Neural cell (in vitro differentiated cells): ENCODE data around the gene LIPK. TPM values are rescaled to one million over a fixed set of nuclear protein-coding genes. Genes with fewer than 3 reads are reported as not detected.
"Not testable (repeated sequence)": the region's sequence is repeated elsewhere in the genome, so short reads cannot be mapped to it uniquely, and the experiment has no call there.

ENCODE experiments used
- H2AFZ ChIP-seq: fragments of 200-600, 300-800 bp; sonication (generic), shearing (Covaris generic); 2 replicates; pipeline ENCODE4 v1.6.0; 2014; ENCODE audit warnings: low read depth, mild to moderate bottlenecking, antibody characterized with exemption, low read length, moderate library complexity
- H3F3A ChIP-seq: fragments of 200-600 bp; shearing (Covaris generic); 2 replicates; pipeline ENCODE4 v1.6.1; 2016; ENCODE audit warnings: mild to moderate bottlenecking, moderate library complexity, mixed read lengths, antibody characterized with exemption, low read length; ENCODE audit not compliant: insufficient read depth, poor library complexity, severe bottlenecking
- H3K27ac ChIP-seq: fragments of 200-600, 300-800 bp; sonication (generic), shearing (Covaris generic); 2 replicates; pipeline ENCODE4 v1.5.1; 2014; ENCODE audit warnings: mild to moderate bottlenecking, low read length, moderate library complexity
- H3K27me3 ChIP-seq: fragments of 300-800, 200-600 bp; sonication (generic), shearing (Covaris generic); 2 replicates; pipeline ENCODE4 v1.6.0; 2014; ENCODE audit warnings: mild to moderate bottlenecking, low read depth, low read length, moderate library complexity; ENCODE audit not compliant: insufficient read depth
- H3K36me3 ChIP-seq: fragments of 300-800, 200-600 bp; sonication (generic), shearing (Covaris generic); 2 replicates; pipeline ENCODE4 v1.5.1; 2014; ENCODE audit warnings: mild to moderate bottlenecking, antibody characterized with exemption, low read length, moderate library complexity; ENCODE audit not compliant: insufficient read depth
- H3K4me2 ChIP-seq: fragments of 300-800, 200-600 bp; sonication (generic), shearing (Covaris generic); 2 replicates; pipeline ENCODE4 v1.6.0; 2014; ENCODE audit warnings: mild to moderate bottlenecking, low read length
- H3K4me3 ChIP-seq: fragments of 300-800, 200-600 bp; sonication (generic), shearing (Covaris generic); 2 replicates; pipeline ENCODE4 v1.5.1; 2014; ENCODE audit warnings: mild to moderate bottlenecking, low read length, moderate library complexity
- H3K79me2 ChIP-seq: fragments of 200-600 bp; shearing (Covaris generic); replicated peaks from 2 replicates; pipeline ENCODE4 v1.6.0; 2014; ENCODE audit warnings: mild to moderate bottlenecking, low read length, moderate library complexity; ENCODE audit not compliant: insufficient read depth
- H3K9ac ChIP-seq: fragments of 300-800, 200-600 bp; sonication (generic), shearing (Covaris generic); 2 replicates; pipeline ENCODE4 v1.6.1; 2016; ENCODE audit warnings: mild to moderate bottlenecking, low read length, mixed read lengths
- H3K9me2 ChIP-seq: fragments of 200-600 bp; shearing (Covaris generic); 2 replicates; pipeline ENCODE4 v1.6.1; 2016; ENCODE audit warnings: mild to moderate bottlenecking, low read length, mixed read lengths; ENCODE audit not compliant: insufficient read depth
- H3K9me3 ChIP-seq: fragments of 200-600, 300-800 bp; sonication (generic), shearing (Covaris generic); 2 replicates; pipeline ENCODE4 v1.6.1; 2016; ENCODE audit warnings: mild to moderate bottlenecking, mixed run types, low read length, moderate library complexity, mixed read lengths
- H4K20me1 ChIP-seq: fragments of 200-600 bp; shearing (Covaris generic); 2 replicates; pipeline ENCODE4 v1.6.1; 2016; ENCODE audit warnings: mild to moderate bottlenecking, mixed run types; ENCODE audit not compliant: insufficient read depth
- CTCF ChIP-seq: fragments of 450-650 bp; IDR thresholded peaks from 2 replicates; pipeline ENCODE4 v1.5.1; 2014; ENCODE audit warnings: antibody characterized with exemption, mild to moderate bottlenecking, moderate library complexity; ENCODE audit not compliant: poor library complexity, severe bottlenecking
- EP300 ChIP-seq: fragments of 450-650 bp; conservative IDR thresholded peaks from 2 replicates; pipeline ENCODE4 v1.6.1; 2014; ENCODE audit warnings: antibody characterized with exemption, mild to moderate bottlenecking, moderate library complexity; ENCODE audit not compliant: poor library complexity, severe bottlenecking
- EZH2 ChIP-seq: fragments of 200-600, 300-800 bp; shearing (Covaris generic), sonication (generic); IDR thresholded peaks from 2 replicates; pipeline ENCODE4 v1.6.1; 2014; ENCODE audit warnings: antibody characterized with exemption, low read length, borderline replicate concordance, mild to moderate bottlenecking; ENCODE audit not compliant: insufficient read depth, poor library complexity, severe bottlenecking
- MXI1 ChIP-seq: fragments of 450-650 bp; conservative IDR thresholded peaks from 2 replicates; pipeline ENCODE4 v1.6.1; 2014; ENCODE audit warnings: antibody characterized with exemption, mild to moderate bottlenecking; ENCODE audit not compliant: poor library complexity, severe bottlenecking
- POLR2AphosphoS5 ChIP-seq: IDR thresholded peaks from 2 replicates; pipeline ENCODE4 v1.6.1; 2012
- RAD21 ChIP-seq: fragments of 450-650 bp; conservative IDR thresholded peaks from 2 replicates; pipeline ENCODE4 v1.6.1; 2014; ENCODE audit warnings: antibody characterized with exemption, mild to moderate bottlenecking, moderate library complexity
- REST ChIP-seq: IDR thresholded peaks from 2 replicates; pipeline ENCODE4 v1.6.1; 2012; ENCODE audit warnings: borderline replicate concordance
- SMC3 ChIP-seq: fragments of 450-650 bp; conservative IDR thresholded peaks from 2 replicates; pipeline ENCODE4 v1.6.1; 2014; ENCODE audit warnings: antibody characterized with exemption, mild to moderate bottlenecking, moderate library complexity; ENCODE audit not compliant: poor library complexity
- TAF1 ChIP-seq: IDR thresholded peaks from 2 replicates; pipeline ENCODE4 v1.6.1; 2012; ENCODE audit warnings: low read depth
- polyA plus RNA-seq: library from polyadenylated mRNA; depleted of rRNA; stranded (reverse); fragments of >200 nt; gene quantifications from 2 replicates; pipeline ENCODE4 v1.2.3, GENCODE V29; 2014

Gene LIPK
- polyA plus RNA-seq, 1 donor from 2014 or later = not detected

- no peaks in the 10 kb centered on the region for H3K9me3 ChIP-seq
- H3K79me2 ChIP-seq = no peaks in the 10 kb centered on the region
- H3K9ac ChIP-seq = no peak overlapping the region
- no peak overlapping the region for H3K4me2 ChIP-seq
- H2AFZ ChIP-seq = no peak overlapping the region
- no peaks in the 10 kb centered on the region for H3K9me2 ChIP-seq
- H3K27me3 ChIP-seq = no peaks in the 10 kb centered on the region
- TF ChIP-seq EZH2 (no peak), REST (no peak), POLR2AphosphoS5 (no peak), TAF1 (no peak), CTCF (no peak), EP300 (no peak), SMC3 (no peak)
- H4K20me1 ChIP-seq = no peaks in the 10 kb centered on the region
- no peaks in the 10 kb centered on the region for H3K36me3 ChIP-seq
- no peak overlapping the region for H3K27ac ChIP-seq
- no peaks in the 10 kb centered on the region for H3F3A ChIP-seq
- no peak overlapping the region for H3K4me3 ChIP-seq
These were observed 45.0 kb upstream of the LIPK start for GRCh38 chr10:88661018-88661417.

- Histone ChIP-seq H3K4me2 (no peak overlapping the region), H3K4me3 (no peak overlapping the region), H3K27me3 (no peaks in the 10 kb centered on the region), H3K9me3 (no peaks in the 10 kb centered on the region), H3F3A (no peaks in the 10 kb centered on the region), H3K36me3 (no peaks in the 10 kb centered on the region), H3K79me2 (no peaks in the 10 kb centered on the region), H2AFZ (no peak overlapping the region), H3K9ac (no peak overlapping the region), H3K9me2 (no peaks in the 10 kb centered on the region), H3K27ac (no peak overlapping the region), H4K20me1 (no peaks in the 10 kb centered on the region)
- TF ChIP-seq REST = no peak
- TF ChIP-seq TAF1 = no peak
- TF ChIP-seq CTCF = no peak
- no peak for TF ChIP-seq RAD21
- TF ChIP-seq EZH2 = no peak
- TF ChIP-seq POLR2AphosphoS5 = no peak
- TF ChIP-seq MXI1 = no peak
- no peak for TF ChIP-seq SMC3
- no peak for TF ChIP-seq EP300
These were observed 44.5 kb upstream of the LIPK start for GRCh38 chr10:88661577-88661976.

GRCh38 chr10:88663153-88663552 lies 42.9 kb upstream of the LIPK start:
- not testable (repeated sequence) for H3K9me3 ChIP-seq, H3K9me2 ChIP-seq, H4K20me1 ChIP-seq, H3K4me2 ChIP-seq, H3K9ac ChIP-seq, H3K4me3 ChIP-seq, H3F3A ChIP-seq, H3K27me3 ChIP-seq, H2AFZ ChIP-seq, H3K36me3 ChIP-seq, H3K79me2 ChIP-seq, H3K27ac ChIP-seq
